SU-DHL-6 (cell line): ENCODE measurements around the gene NOG.

ENCODE experiments used
- CTCF ChIP-seq: fragments of 200-600 bp; sonication (generic); IDR thresholded peaks from one replicate; pipeline ENCODE4 v1.5.1; 2017; ENCODE audit warnings: antibody characterized with exemption, mild to moderate bottlenecking, low read length, moderate library complexity; ENCODE audit not compliant: insufficient read depth, poor library complexity, severe bottlenecking
- EZH2phosphoT487 ChIP-seq: fragments of 200-600 bp; sonication (generic), shearing (Covaris generic); conservative IDR thresholded peaks from 2 replicates; pipeline ENCODE4 v1.6.1; 2018; ENCODE audit warnings: mild to moderate bottlenecking, antibody characterized with exemption, low read length, moderate library complexity, mixed read lengths

GRCh38 chr17:56587298-56587697, 6.2 kb upstream of the NOG start:
- no peak for TF ChIP-seq CTCF
- no peak for TF ChIP-seq EZH2phosphoT487
